ENCODE data around the gene CLMP.

CLMP gene

DNA sequence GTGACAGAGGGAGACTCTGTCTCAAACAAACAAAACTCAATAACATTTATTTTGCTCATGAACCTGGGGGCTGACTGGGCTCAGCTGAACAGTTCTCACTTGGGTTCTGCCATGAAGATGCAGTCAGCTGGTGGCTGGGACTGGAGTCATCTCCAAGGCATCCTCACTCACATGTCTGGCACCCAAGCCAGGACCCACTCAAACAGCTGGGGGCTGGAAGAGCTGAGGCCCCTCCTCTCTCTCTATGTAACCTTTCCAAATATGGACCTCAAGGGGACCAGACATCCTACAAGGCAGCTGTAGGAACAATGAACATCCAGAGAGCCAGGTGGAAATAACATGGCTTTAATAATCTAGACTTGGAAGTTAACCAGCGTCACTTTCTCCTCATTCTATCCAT is 149.9 kb downstream of the CLMP start:
- H3K4me3 ChIP-seq (replicated peaks; ENCODE audit: insufficient read depth, low read length), result no peak overlapping the region
- no peak overlapping the region for H3K27ac ChIP-seq (replicated peaks)
- DNase-seq (ENCODE audit: low read depth in 1 of 2, low spot score in 1 of 2), result no peak
- TF ChIP-seq, protein P1, sequence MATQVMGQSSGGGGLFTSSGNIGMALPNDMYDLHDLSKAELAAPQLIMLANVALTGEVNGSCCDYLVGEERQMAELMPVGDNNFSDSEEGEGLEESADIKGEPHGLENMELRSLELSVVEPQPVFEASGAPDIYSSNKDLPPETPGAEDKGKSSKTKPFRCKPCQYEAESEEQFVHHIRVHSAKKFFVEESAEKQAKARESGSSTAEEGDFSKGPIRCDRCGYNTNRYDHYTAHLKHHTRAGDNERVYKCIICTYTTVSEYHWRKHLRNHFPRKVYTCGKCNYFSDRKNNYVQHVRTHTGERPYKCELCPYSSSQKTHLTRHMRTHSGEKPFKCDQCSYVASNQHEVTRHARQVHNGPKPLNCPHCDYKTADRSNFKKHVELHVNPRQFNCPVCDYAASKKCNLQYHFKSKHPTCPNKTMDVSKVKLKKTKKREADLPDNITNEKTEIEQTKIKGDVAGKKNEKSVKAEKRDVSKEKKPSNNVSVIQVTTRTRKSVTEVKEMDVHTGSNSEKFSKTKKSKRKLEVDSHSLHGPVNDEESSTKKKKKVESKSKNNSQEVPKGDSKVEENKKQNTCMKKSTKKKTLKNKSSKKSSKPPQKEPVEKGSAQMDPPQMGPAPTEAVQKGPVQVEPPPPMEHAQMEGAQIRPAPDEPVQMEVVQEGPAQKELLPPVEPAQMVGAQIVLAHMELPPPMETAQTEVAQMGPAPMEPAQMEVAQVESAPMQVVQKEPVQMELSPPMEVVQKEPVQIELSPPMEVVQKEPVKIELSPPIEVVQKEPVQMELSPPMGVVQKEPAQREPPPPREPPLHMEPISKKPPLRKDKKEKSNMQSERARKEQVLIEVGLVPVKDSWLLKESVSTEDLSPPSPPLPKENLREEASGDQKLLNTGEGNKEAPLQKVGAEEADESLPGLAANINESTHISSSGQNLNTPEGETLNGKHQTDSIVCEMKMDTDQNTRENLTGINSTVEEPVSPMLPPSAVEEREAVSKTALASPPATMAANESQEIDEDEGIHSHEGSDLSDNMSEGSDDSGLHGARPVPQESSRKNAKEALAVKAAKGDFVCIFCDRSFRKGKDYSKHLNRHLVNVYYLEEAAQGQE (IDR thresholded peaks at IDR 0.05; ENCODE audit: insufficient replicate concordance, low read depth), result no peak
- TF ChIP-seq, protein P2, sequence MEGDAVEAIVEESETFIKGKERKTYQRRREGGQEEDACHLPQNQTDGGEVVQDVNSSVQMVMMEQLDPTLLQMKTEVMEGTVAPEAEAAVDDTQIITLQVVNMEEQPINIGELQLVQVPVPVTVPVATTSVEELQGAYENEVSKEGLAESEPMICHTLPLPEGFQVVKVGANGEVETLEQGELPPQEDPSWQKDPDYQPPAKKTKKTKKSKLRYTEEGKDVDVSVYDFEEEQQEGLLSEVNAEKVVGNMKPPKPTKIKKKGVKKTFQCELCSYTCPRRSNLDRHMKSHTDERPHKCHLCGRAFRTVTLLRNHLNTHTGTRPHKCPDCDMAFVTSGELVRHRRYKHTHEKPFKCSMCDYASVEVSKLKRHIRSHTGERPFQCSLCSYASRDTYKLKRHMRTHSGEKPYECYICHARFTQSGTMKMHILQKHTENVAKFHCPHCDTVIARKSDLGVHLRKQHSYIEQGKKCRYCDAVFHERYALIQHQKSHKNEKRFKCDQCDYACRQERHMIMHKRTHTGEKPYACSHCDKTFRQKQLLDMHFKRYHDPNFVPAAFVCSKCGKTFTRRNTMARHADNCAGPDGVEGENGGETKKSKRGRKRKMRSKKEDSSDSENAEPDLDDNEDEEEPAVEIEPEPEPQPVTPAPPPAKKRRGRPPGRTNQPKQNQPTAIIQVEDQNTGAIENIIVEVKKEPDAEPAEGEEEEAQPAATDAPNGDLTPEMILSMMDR (IDR thresholded peaks at IDR 0.05; ENCODE audit: insufficient read depth, low read length), result no peak
- TF ChIP-seq GABPA (IDR thresholded peaks at IDR 0.05; ENCODE audit: low read depth) (no peak), SPI1 (IDR thresholded peaks at IDR 0.05; ENCODE audit: borderline replicate concordance, low read depth) (no peak), POLR2AphosphoS5 (IDR thresholded peaks at IDR 0.05; ENCODE audit: low read depth) (no peak)
- H3K27me3 ChIP-seq (ENCODE audit: insufficient read depth, poor library complexity, severe bottlenecking), result no peaks in the 10 kb centered on the region

DNA sequence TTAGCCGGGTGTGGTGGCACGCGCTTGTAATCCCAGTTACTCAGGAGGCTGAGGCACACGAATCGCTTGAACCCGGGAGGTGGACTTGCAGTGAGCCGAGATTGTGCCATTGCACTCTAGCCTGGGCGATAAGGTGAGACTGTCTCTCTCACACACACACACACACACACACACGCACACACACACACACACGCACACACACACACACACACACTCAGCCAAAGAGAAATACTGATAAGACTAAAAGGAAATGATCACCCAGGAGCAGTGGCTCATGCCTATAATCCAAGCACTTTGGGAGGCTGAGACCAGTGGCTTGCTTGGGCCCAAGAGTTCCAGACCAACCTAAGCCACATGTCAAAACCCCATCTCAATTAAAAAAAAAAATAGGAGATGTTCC is 153.9 kb downstream of the CLMP start:
- H3K4me3 ChIP-seq (replicated peaks; ENCODE audit: insufficient read depth, low read length), result no peak overlapping the region
- TF ChIP-seq, protein P2 (IDR thresholded peaks at IDR 0.05; ENCODE audit: insufficient read depth, low read length), result no peak
- no peak for TF ChIP-seq POLR2AphosphoS5 (IDR thresholded peaks at IDR 0.05; ENCODE audit: low read depth)
- TF ChIP-seq SPI1 (IDR thresholded peaks at IDR 0.05; ENCODE audit: borderline replicate concordance, low read depth), result no peak
- no peak for TF ChIP-seq GABPA (IDR thresholded peaks at IDR 0.05; ENCODE audit: low read depth)
- TF ChIP-seq, protein P1 (IDR thresholded peaks at IDR 0.05; ENCODE audit: insufficient replicate concordance, low read depth), result no peak
- H3K27ac ChIP-seq (replicated peaks), result no peak overlapping the region
- DNase-seq (ENCODE audit: low read depth in 1 of 2, low spot score in 1 of 2), result no peak
- no peaks in the 10 kb centered on the region for H3K27me3 ChIP-seq (ENCODE audit: insufficient read depth, poor library complexity, severe bottlenecking)

DNA sequence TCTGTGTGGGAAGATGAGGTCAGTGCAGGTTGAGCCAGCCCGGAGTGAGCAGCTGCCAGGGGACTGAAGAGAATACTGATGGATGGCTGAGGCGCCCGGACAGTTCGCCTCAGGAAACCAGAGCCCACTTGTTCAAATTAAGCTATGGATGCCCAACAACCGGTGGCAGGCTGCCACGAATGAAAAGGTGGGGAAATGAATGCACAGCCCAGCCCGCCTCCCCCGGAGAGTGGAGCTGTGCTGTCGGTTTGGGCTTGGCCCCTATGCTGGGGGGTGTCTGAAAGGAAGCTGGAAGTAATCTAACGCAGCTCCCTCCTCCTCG is 155.0 kb downstream of the CLMP start:
- Histone ChIP-seq H3K27ac (replicated peaks) (no peak overlapping the region), H3K4me3 (replicated peaks; ENCODE audit: insufficient read depth, low read length) (no peak overlapping the region), H3K27me3 (ENCODE audit: insufficient read depth, poor library complexity, severe bottlenecking) (no peaks in the 10 kb centered on the region)
- TF ChIP-seq SPI1 (IDR thresholded peaks at IDR 0.05; ENCODE audit: borderline replicate concordance, low read depth) (no peak), POLR2AphosphoS5 (IDR thresholded peaks at IDR 0.05; ENCODE audit: low read depth) (no peak), GABPA (IDR thresholded peaks at IDR 0.05; ENCODE audit: low read depth) (no peak)
- TF ChIP-seq, protein P2 (IDR thresholded peaks at IDR 0.05; ENCODE audit: insufficient read depth, low read length), result no peak
- TF ChIP-seq, protein P1 (IDR thresholded peaks at IDR 0.05; ENCODE audit: insufficient replicate concordance, low read depth), result no peak
- DNase-seq (ENCODE audit: low read depth in 1 of 2, low spot score in 1 of 2), result no peak
